ENCODE data around the gene C9orf72. TPM values are rescaled to one million over a fixed set of nuclear protein-coding genes. Genes with fewer than 3 reads are reported as not detected.

C9orf72 gene
- total and polyA plus RNA-seq, 9 of the 15 experiments (the other 6 are each of a cell fraction or from before 2014, with no cell fraction given), result 2.3 to 7.3 (median 4.1) TPM

- TF ChIP-seq POLR2G (IDR thresholded peaks at IDR 0.05; ENCODE audit: low read depth, low read length) (no peak), MCM2 (IDR thresholded peaks at IDR 0.05; ENCODE audit: low read depth) (no peak), ZNF584 (CRISPR knock-in tag; IDR thresholded peaks at IDR 0.05; ENCODE audit: low read depth) (no peak), NR2F6 (CRISPR knock-in tag; IDR thresholded peaks at IDR 0.05) (no peak), ZBTB7A (IDR thresholded peaks at IDR 0.05; ENCODE audit: borderline replicate concordance, control insufficient read depth, low read depth, low read length) (no peak), ZNF41 (CRISPR knock-in tag; conservative IDR thresholded peaks at IDR 0.05) (no peak), ZNF384 (IDR thresholded peaks at IDR 0.05; ENCODE audit: low read depth, low read length) (no peak), ZBTB33 (CRISPR knock-in tag; IDR thresholded peaks at IDR 0.05) (no peak), FOXJ2 (tag; IDR thresholded peaks at IDR 0.05) (no peak), ZNF445 (CRISPR knock-in tag; IDR thresholded peaks at IDR 0.05; ENCODE audit: low read depth) (no peak), LEF1 (IDR thresholded peaks at IDR 0.05) (no peak), GMEB1 (CRISPR knock-in tag; IDR thresholded peaks at IDR 0.05) (no peak), ARHGAP35 (IDR thresholded peaks at IDR 0.05; ENCODE audit: partially characterized antibody) (no peak), PML (IDR thresholded peaks at IDR 0.05; ENCODE audit: low read length) (no peak), ELF4 (CRISPR knock-in tag; IDR thresholded peaks at IDR 0.05) (no peak), TEAD1 (CRISPR knock-in tag; IDR thresholded peaks at IDR 0.05) (no peak), FOS (IDR thresholded peaks at IDR 0.05; ENCODE audit: extremely low read depth, insufficient read length) (no peak), CHD1 (IDR thresholded peaks at IDR 0.05; ENCODE audit: low read length) (no peak), MLLT1 (IDR thresholded peaks at IDR 0.05) (no peak), MTA3 (IDR thresholded peaks at IDR 0.05; ENCODE audit: borderline replicate concordance) (peak; percentile 98), NUFIP1 (IDR thresholded peaks at IDR 0.05; ENCODE audit: partially characterized antibody) (no peak), ETS2 (tag; IDR thresholded peaks at IDR 0.05; ENCODE audit: borderline replicate concordance, poor library complexity, severe bottlenecking) (no peak), STAG1 (CRISPR knock-in tag; IDR thresholded peaks at IDR 0.05; ENCODE audit: borderline replicate concordance) (no peak), ZNF274 (IDR thresholded peaks at IDR 0.05; ENCODE audit: borderline replicate concordance, low read depth, low read length) (no peak)
These were observed 631 bp upstream of the C9orf72 start (continued) for GRCh38 chr9:27573634-27574590.

Data from K562 (cell line).